Measurements from ENCODE around the gene ASB18. TPM values are rescaled to one million over a fixed set of nuclear protein-coding genes. Genes with fewer than 3 reads are reported as not detected.

Gene ASB18
- total RNA-seq, 4 donors from 2014 or later = not detected

DNA sequence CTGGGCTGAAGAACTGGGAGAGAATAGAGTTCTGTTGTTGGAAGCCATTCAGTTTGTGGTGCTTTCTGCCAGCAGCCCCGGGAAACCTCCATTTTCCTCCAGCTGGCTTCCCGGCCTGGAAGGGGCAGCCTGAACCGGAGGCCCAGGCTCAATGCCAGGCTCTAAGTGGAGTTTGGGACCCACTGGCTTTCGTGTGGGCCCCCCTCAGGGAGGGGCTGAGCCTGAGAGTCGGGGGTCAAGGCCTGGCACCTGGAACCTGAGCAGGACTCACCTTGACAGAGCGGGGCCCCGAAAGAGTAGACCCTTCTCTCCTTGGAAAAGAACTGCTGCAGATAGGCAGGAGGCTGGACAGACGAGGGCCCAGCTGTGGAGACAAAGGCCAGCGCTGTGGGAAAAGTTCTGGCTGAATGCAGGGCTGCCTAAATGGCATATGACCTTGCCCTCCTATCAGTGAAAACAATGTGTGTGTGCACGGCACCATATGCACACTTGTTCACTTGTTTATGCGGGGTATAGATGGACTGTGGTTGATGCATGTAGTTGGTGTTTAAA lies 34.8 kb upstream of the ASB18 start:
- no peaks in the 10 kb centered on the region for H3K4me1 ChIP-seq
- H3K36me3 ChIP-seq = no peaks in the 10 kb centered on the region
- H3K27me3 ChIP-seq = no peaks in the 10 kb centered on the region
- TF ChIP-seq CTCF (IDR thresholded peaks at IDR 0.05) (no peak), POLR2A (IDR thresholded peaks at IDR 0.05) (no peak)
- H3K9me3 ChIP-seq = no peaks in the 10 kb centered on the region
- no peak overlapping the region for H3K4me3 ChIP-seq
- H3K27ac ChIP-seq = no peak overlapping the region
- DNase-seq = no peak

DNA sequence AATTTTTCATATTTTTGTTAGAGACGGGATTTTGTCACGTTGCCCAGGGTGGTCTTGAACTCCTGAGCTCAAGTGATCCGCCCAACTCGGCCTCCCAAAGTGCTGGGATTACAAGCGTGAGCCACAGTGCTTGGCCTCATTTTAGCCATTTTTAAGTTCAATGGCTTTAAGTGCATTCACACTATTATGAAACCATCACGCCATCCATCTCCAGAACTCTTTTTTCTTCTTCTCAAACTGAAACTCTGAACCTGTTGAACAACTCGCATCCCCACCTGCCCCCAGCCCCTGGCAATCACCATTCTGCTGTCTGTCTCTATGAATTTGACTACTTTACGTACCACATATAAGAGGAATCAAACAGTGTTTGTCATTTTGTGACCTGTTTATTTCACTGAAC lies 31.3 kb upstream of the ASB18 start:
- no peak overlapping the region for H3K27ac ChIP-seq
- no peaks in the 10 kb centered on the region for H3K27me3 ChIP-seq
- TF ChIP-seq POLR2A (IDR thresholded peaks at IDR 0.05) (no peak), CTCF (IDR thresholded peaks at IDR 0.05) (no peak)
- DNase-seq = no peak
- H3K9me3 ChIP-seq = no peaks in the 10 kb centered on the region
- no peaks in the 10 kb centered on the region for H3K4me1 ChIP-seq
- no peaks in the 10 kb centered on the region for H3K36me3 ChIP-seq
- no peak overlapping the region for H3K4me3 ChIP-seq

DNA sequence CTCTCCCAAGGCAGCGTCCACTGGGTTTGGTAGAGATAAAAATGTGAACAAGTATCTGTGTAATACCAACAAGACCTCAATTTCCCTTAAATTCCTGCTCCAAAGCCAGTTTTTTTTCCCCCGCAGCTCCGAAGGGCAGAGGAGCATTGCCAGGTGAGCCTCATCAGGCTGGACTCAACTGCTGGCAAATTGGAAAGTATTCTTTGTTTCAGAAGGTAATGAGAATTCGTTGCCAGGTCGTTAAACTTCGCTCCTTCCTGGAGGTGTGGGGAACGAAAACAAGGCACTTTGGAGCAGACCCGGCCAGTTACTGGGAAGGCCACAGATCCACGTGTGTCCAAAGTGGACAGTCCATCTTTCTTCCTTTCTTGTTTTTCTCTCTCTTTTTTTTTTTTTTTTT lies 30.4 kb upstream of the ASB18 start:
- no peak for DNase-seq
- H3K27me3 ChIP-seq = no peaks in the 10 kb centered on the region
- H3K4me1 ChIP-seq = no peaks in the 10 kb centered on the region
- no peak for TF ChIP-seq POLR2A (IDR thresholded peaks at IDR 0.05)
- no peak for TF ChIP-seq CTCF (IDR thresholded peaks at IDR 0.05)
- no peak overlapping the region for H3K4me3 ChIP-seq
- no peak overlapping the region for H3K27ac ChIP-seq
- H3K36me3 ChIP-seq = no peaks in the 10 kb centered on the region
- H3K9me3 ChIP-seq = no peaks in the 10 kb centered on the region

GRCh38 chr2:236293241-236293810 lies 29.1 kb upstream of the ASB18 start:
- DNase-seq = no peak
- H3K4me3 ChIP-seq = no peak overlapping the region
- TF ChIP-seq CTCF (IDR thresholded peaks at IDR 0.05) (no peak), POLR2A (IDR thresholded peaks at IDR 0.05) (no peak)

DNA sequence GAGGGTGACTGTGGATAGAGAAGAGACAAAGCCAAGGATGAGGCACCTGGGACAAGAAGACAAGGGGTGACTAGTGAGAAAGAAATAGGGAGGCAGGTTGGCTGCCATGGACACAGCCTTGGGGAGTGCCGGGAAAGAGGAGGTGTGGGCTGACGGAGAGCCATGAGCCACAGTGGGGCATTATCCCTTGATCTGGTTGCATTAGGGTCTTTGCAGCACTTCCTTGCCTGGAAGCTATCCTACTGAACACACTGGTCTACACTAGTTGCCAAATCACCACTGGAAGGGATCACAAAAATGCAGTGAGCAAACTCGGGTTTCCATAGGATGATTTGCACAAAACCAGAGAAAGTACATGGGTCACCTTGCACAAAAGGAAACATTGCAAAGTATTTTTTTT lies 27.7 kb upstream of the ASB18 start:
- no peak for DNase-seq
- H3K4me3 ChIP-seq = no peak overlapping the region
- H3K27ac ChIP-seq = no peak overlapping the region
- TF ChIP-seq CTCF (IDR thresholded peaks at IDR 0.05) = no peak
- TF ChIP-seq POLR2A (IDR thresholded peaks at IDR 0.05) = no peak
- H3K27me3 ChIP-seq = no peaks in the 10 kb centered on the region
- no peaks in the 10 kb centered on the region for H3K9me3 ChIP-seq
- no peaks in the 10 kb centered on the region for H3K4me1 ChIP-seq
- H3K36me3 ChIP-seq = no peaks in the 10 kb centered on the region

More at GRCh38 chr2:236293241-236293810, 29.1 kb upstream of the ASB18 start:
- Histone ChIP-seq H3K36me3 (no peaks in the 10 kb centered on the region), H3K4me1 (no peaks in the 10 kb centered on the region), H3K27ac (no peak overlapping the region), H3K27me3 (no peaks in the 10 kb centered on the region), H3K9me3 (no peaks in the 10 kb centered on the region)

- TF ChIP-seq CTCF (IDR thresholded peaks at IDR 0.05) = no peak
- no peak for TF ChIP-seq POLR2A (IDR thresholded peaks at IDR 0.05)
- DNase-seq = no peak
These were observed 27.3 kb upstream of the ASB18 start for GRCh38 chr2:236291476-236291875.

More at GRCh38 chr2:236291476-236291875, 27.3 kb upstream of the ASB18 start:
- H3K27ac ChIP-seq = no peak overlapping the region
- H3K36me3 ChIP-seq = no peaks in the 10 kb centered on the region
- H3K4me3 ChIP-seq = no peak overlapping the region
- no peaks in the 10 kb centered on the region for H3K27me3 ChIP-seq
- H3K9me3 ChIP-seq = no peaks in the 10 kb centered on the region
- H3K4me1 ChIP-seq = no peaks in the 10 kb centered on the region

All from Peyer's patch (tissue), 4 donors.